ENCODE data around the gene CDRT15.

GRCh38 chr17:14214271-14214670 lies 22.4 kb downstream of the CDRT15 start:
- TF ChIP-seq CTCF (IDR thresholded peaks at IDR 0.05) (no peak), POLR2A (IDR thresholded peaks at IDR 0.05) (no peak), POLR2AphosphoS5 (IDR thresholded peaks at IDR 0.05) (no peak)
